GM19193 (cell line): ENCODE measurements around the gene FBXO47.

Experiments
- POLR2A ChIP-seq: IDR thresholded peaks from 4 replicates; pipeline ENCODE4 v1.6.1; 2011; ENCODE audit not compliant: insufficient read depth, insufficient read length; ENCODE audit errors: extremely low read depth

Gene FBXO47

GRCh38 chr17:38967290-38967738 lies at the start of gene FBXO47:
Gene FBXO47, minus strand, starts transcription at chr17:38967403. Its CDS starts 4,378 bp downstream, at chr17:38963025.
- peak; percentile 53 for TF ChIP-seq POLR2A

GRCh38 chr17:39016193-39017153 lies 49.3 kb upstream of the FBXO47 start:
- no peak for TF ChIP-seq POLR2A

- TF ChIP-seq POLR2A, result no peak
These were observed 48.3 kb upstream of the FBXO47 start for GRCh38 chr17:39015546-39015935.

- no peak for TF ChIP-seq POLR2A
These were observed 47.8 kb upstream of the FBXO47 start for GRCh38 chr17:39014795-39015545.

GRCh38 chr17:39014044-39014794 lies 47.0 kb upstream of the FBXO47 start:
- TF ChIP-seq POLR2A, result no peak

- TF ChIP-seq POLR2A, result no peak
These were observed 45.5 kb upstream of the FBXO47 start for GRCh38 chr17:39012725-39013124.

GRCh38 chr17:39011907-39012468 lies 44.8 kb upstream of the FBXO47 start:
- TF ChIP-seq POLR2A, result no peak

- TF ChIP-seq POLR2A, result no peak
These were observed 42.4 kb upstream of the FBXO47 start for GRCh38 chr17:39009581-39010001.

GRCh38 chr17:39008633-39009032 lies 41.4 kb upstream of the FBXO47 start:
- no peak for TF ChIP-seq POLR2A

GRCh38 chr17:39002991-39003715 lies 36.0 kb upstream of the FBXO47 start:
- no peak for TF ChIP-seq POLR2A

- no peak for TF ChIP-seq POLR2A
These were observed 34.8 kb upstream of the FBXO47 start for GRCh38 chr17:39001703-39002637.

GRCh38 chr17:39000021-39000601 lies 32.9 kb upstream of the FBXO47 start:
- no peak for TF ChIP-seq POLR2A
